Lower leg skin (tissue), 3 donors: ENCODE results near the gene EPB42.

Experiments used
- POLR2A ChIP-seq, 2 donors: fragments of 450-650 bp; IDR thresholded peaks; one replicate each; pipeline ENCODE4 v1.6.1; 2016 to 2017; ENCODE audit warnings: antibody characterized with exemption in 2 of 2, mild to moderate bottlenecking in 1 of 2, moderate library complexity in 1 of 2
- TF ChIP-seq, protein P1 (sequence below), 3 donors: fragments of 450-650 bp; IDR thresholded peaks; one replicate each; pipeline ENCODE4 v1.5.1; 2016; ENCODE audit warnings: antibody characterized with exemption in 3 of 3, mild to moderate bottlenecking in 3 of 3, moderate library complexity in 2 of 3

DNA sequence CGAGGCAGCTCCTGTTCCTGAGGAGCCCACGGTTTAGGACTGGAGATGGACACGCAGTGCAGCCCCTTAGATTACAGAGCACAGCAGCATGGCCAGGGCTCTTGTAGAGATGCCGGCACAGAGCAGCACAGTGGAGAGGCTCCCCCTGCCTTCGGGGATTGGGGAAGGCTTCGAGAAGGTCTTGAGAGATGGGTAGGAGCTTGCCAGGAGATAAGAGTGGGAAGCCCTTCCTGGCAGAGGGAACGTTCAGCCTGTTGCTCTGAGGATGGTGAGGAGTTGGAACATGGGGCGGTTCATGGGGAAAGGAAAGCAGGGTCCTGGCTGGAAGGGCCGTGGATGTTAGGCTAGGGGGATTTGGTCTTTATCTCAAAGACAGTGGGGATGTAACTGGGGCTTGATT, 10.0 kb downstream of the EPB42 start:
- TF ChIP-seq, protein P1, sequence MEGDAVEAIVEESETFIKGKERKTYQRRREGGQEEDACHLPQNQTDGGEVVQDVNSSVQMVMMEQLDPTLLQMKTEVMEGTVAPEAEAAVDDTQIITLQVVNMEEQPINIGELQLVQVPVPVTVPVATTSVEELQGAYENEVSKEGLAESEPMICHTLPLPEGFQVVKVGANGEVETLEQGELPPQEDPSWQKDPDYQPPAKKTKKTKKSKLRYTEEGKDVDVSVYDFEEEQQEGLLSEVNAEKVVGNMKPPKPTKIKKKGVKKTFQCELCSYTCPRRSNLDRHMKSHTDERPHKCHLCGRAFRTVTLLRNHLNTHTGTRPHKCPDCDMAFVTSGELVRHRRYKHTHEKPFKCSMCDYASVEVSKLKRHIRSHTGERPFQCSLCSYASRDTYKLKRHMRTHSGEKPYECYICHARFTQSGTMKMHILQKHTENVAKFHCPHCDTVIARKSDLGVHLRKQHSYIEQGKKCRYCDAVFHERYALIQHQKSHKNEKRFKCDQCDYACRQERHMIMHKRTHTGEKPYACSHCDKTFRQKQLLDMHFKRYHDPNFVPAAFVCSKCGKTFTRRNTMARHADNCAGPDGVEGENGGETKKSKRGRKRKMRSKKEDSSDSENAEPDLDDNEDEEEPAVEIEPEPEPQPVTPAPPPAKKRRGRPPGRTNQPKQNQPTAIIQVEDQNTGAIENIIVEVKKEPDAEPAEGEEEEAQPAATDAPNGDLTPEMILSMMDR (IDR thresholded peaks at IDR 0.05), result no peak
- TF ChIP-seq POLR2A (IDR thresholded peaks at IDR 0.05), result no peak
